Right atrium auricular region (tissue), 2 donors: ENCODE results near the gene VTA1. TPM values are rescaled to one million over a fixed set of nuclear protein-coding genes. Genes with fewer than 3 reads are reported as not detected.

Experiments used
- DNase-seq: peaks from one replicate; pipeline ENCODE4 v3.0.0-alpha.2; 2019; ENCODE audit warnings: low spot score
- H3K27ac ChIP-seq, 2 donors: fragments of 200-600 bp; sonication (generic); 1 replicate in 1 of 2; 2 replicates in 1 of 2; pipeline ENCODE4 v1.5.1; 2016 to 2019
- H3K27me3 ChIP-seq, 2 donors: fragments of 200-600 bp; sonication (generic); one replicate each; pipeline versions ENCODE4 v1.5.1 to v1.6.0; 2017 to 2019
- H3K36me3 ChIP-seq: fragments of 200-600 bp; sonication (generic); one replicate; pipeline ENCODE4 v1.5.1; 2016
- H3K4me1 ChIP-seq, 2 donors: fragments of 200-600 bp; sonication (generic); one replicate each; pipeline versions ENCODE4 v1.5.1 to v1.6.0; 2017 to 2019
- H3K4me3 ChIP-seq, 2 donors: fragments of 200-600 bp; sonication (generic); 1 replicate in 1 of 2; 2 replicates in 1 of 2; pipeline ENCODE4 v1.5.1; 2017 to 2019; ENCODE audit warnings: mild to moderate bottlenecking in 1 of 2, moderate library complexity in 1 of 2
- H3K9me3 ChIP-seq, 2 donors: fragments of 200-600 bp; sonication (generic); one replicate each; pipeline ENCODE4 v1.5.1; 2019
- total RNA-seq, 2 donors: library from RNA; depleted of rRNA; stranded (reverse); fragments of >200 nt; gene quantifications; one replicate each; pipeline ENCODE4 v1.1.0, GENCODE V29; 2016
- TF ChIP-seq, protein P1 (sequence below), 2 donors: fragments of 200-600 bp; sonication (generic); IDR thresholded peaks; one replicate each; pipeline ENCODE4 v1.5.1; 2019; ENCODE audit warnings: antibody characterized with exemption in 2 of 2

VTA1 gene
- total RNA-seq, 2 donors from 2014 or later: 28.2 to 36.4 TPM

- Histone ChIP-seq H3K4me1 (no peaks in the 10 kb centered on the region), H3K27me3 (no peaks in the 10 kb centered on the region), H3K36me3 (peaks cover 7% of the 10 kb centered on the region), H3K27ac (no peak overlapping the region), H3K4me3 (no peak overlapping the region), H3K9me3 (no peaks in the 10 kb centered on the region)
- TF ChIP-seq, protein P1, sequence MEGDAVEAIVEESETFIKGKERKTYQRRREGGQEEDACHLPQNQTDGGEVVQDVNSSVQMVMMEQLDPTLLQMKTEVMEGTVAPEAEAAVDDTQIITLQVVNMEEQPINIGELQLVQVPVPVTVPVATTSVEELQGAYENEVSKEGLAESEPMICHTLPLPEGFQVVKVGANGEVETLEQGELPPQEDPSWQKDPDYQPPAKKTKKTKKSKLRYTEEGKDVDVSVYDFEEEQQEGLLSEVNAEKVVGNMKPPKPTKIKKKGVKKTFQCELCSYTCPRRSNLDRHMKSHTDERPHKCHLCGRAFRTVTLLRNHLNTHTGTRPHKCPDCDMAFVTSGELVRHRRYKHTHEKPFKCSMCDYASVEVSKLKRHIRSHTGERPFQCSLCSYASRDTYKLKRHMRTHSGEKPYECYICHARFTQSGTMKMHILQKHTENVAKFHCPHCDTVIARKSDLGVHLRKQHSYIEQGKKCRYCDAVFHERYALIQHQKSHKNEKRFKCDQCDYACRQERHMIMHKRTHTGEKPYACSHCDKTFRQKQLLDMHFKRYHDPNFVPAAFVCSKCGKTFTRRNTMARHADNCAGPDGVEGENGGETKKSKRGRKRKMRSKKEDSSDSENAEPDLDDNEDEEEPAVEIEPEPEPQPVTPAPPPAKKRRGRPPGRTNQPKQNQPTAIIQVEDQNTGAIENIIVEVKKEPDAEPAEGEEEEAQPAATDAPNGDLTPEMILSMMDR (IDR thresholded peaks at IDR 0.05): no peak
- no peak for DNase-seq
These were observed 48.9 kb downstream of the VTA1 start for GRCh38 chr6:142195862-142196541.

- TF ChIP-seq, protein P1 (IDR thresholded peaks at IDR 0.05): no peak
- H3K27ac ChIP-seq: no peak overlapping the region
- no peak overlapping the region for H3K4me3 ChIP-seq
- H3K27me3 ChIP-seq: no peaks in the 10 kb centered on the region
- no peaks in the 10 kb centered on the region for H3K4me1 ChIP-seq
- peaks cover 12% of the 10 kb centered on the region for H3K36me3 ChIP-seq
- DNase-seq: no peak
- H3K9me3 ChIP-seq: no peaks in the 10 kb centered on the region
These were observed 54.0 kb downstream of the VTA1 start for GRCh38 chr6:142200846-142201628.

GRCh38 chr6:142207265-142207877 lies 60.3 kb downstream of the VTA1 start:
- H3K27ac ChIP-seq: no peak overlapping the region
- H3K9me3 ChIP-seq: no peaks in the 10 kb centered on the region
- TF ChIP-seq, protein P1 (IDR thresholded peaks at IDR 0.05): peak; percentile 62 to 80
- H3K4me1 ChIP-seq: no peaks in the 10 kb centered on the region
- no peaks in the 10 kb centered on the region for H3K27me3 ChIP-seq
- H3K36me3 ChIP-seq: peaks cover 6% of the 10 kb centered on the region
- no peak overlapping the region for H3K4me3 ChIP-seq
- DNase-seq: no peak

DNA sequence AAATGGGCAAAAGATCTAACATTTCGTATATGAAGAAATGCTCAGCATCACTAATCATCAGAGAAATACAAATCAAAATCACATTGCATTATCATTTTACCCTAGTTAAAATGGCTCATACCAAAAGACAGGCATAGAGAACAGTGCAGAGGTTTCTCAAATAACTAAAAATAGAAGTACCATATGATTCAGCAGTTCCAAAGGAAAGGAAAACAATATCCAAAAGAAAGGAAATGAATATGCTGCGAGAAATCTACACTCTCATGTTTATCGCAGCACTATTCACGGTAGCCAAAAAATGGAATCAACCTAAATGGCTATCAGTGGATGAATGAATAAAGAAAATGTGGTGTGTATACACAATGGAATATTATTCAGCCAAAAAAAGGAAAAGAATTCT lies 63.5 kb downstream of the VTA1 start:
- TF ChIP-seq, protein P1 (IDR thresholded peaks at IDR 0.05): no peak
- no peak for DNase-seq
- Histone ChIP-seq H3K27ac (no peak overlapping the region), H3K27me3 (no peaks in the 10 kb centered on the region), H3K4me1 (no peaks in the 10 kb centered on the region), H3K36me3 (peaks cover 19% of the 10 kb centered on the region), H3K4me3 (no peak overlapping the region), H3K9me3 (no peaks in the 10 kb centered on the region)

- H3K4me1 ChIP-seq: no peaks in the 10 kb centered on the region
- H3K27ac ChIP-seq: no peak overlapping the region
- no peaks in the 10 kb centered on the region for H3K27me3 ChIP-seq
- peaks cover 19% of the 10 kb centered on the region for H3K36me3 ChIP-seq
- no peak for DNase-seq
- H3K9me3 ChIP-seq: no peaks in the 10 kb centered on the region
- no peak overlapping the region for H3K4me3 ChIP-seq
- TF ChIP-seq, protein P1 (IDR thresholded peaks at IDR 0.05): no peak
These were observed 66.3 kb downstream of the VTA1 start for GRCh38 chr6:142213402-142213801.
